ENCODE results near the gene PCDHA6. TPM values are rescaled to one million over a fixed set of nuclear protein-coding genes. Genes with fewer than 3 reads are reported as not detected.

Gene PCDHA6
- total RNA-seq, 2 donors from 2014 or later, result 0.22 to 0.31 TPM

Other genes starting within 250 kb of the PCDHA6 start
- gene CD14, start 194.8 kb upstream of the PCDHA6 start, total RNA-seq, result 10 to 100 TPM; 35.5 to 65.7 TPM
- 10 to 100 TPM; 11.4 to 16.1 TPM for gene TMCO6, start 188.5 kb upstream of the PCDHA6 start, total RNA-seq
- 10 to 100 TPM; 88.1 to 89.3 TPM for gene NDUFA2, start 180.3 kb upstream of the PCDHA6 start, total RNA-seq
- gene IK, start 180.1 kb upstream of the PCDHA6 start, total RNA-seq, result 10 to 100 TPM; 60.4 to 77.4 TPM
- 10 to 100 TPM; 38.2 to 46.3 TPM for gene WDR55, start 163.1 kb upstream of the PCDHA6 start, total RNA-seq
- 1 to 10 TPM in 1 of 2 donors, under 1 TPM in 1; 0.78 to 1.0 TPM for gene DND1, start 154.4 kb upstream of the PCDHA6 start, total RNA-seq
- gene HARS1, start 136.6 kb upstream of the PCDHA6 start, total RNA-seq, result 10 to 100 TPM; 48.6 to 53.7 TPM
- 10 to 100 TPM; 37.6 to 38.9 TPM for gene HARS2, start 136.5 kb upstream of the PCDHA6 start, total RNA-seq
- 10 to 100 TPM; 41.4 to 49.9 TPM for gene ZMAT2, start 127.5 kb upstream of the PCDHA6 start, total RNA-seq
- not detected for gene PCDHA1, start 41.8 kb upstream of the PCDHA6 start, total RNA-seq
- gene PCDHA2, start 33.1 kb upstream of the PCDHA6 start, total RNA-seq, result not detected
- gene PCDHA3, start 26.9 kb upstream of the PCDHA6 start, total RNA-seq, result under 1 TPM; 0.06 to 0.28 TPM
- gene PCDHA4, start 20.9 kb upstream of the PCDHA6 start, total RNA-seq, result 1 to 10 TPM in 1 of 2 donors, under 1 TPM in 1; 0.39 to 1.1 TPM
- gene PCDHA5, start 6.3 kb upstream of the PCDHA6 start, total RNA-seq, result under 1 TPM; 0.06 to 0.09 TPM
- under 1 TPM; 0.17 to 0.27 TPM for gene PCDHA7, start 6.3 kb downstream of the PCDHA6 start, total RNA-seq
- gene PCDHA8, start 13.2 kb downstream of the PCDHA6 start, total RNA-seq, result not detected
- under 1 TPM; 0.08 to 0.15 TPM for gene PCDHA9, start 20.4 kb downstream of the PCDHA6 start, total RNA-seq
- gene PCDHA10, start 27.9 kb downstream of the PCDHA6 start, total RNA-seq, result under 1 TPM; 0.20 to 0.24 TPM
- gene PCDHA11, start 41.0 kb downstream of the PCDHA6 start, total RNA-seq, result under 1 TPM; 0.08 to 0.09 TPM
- under 1 TPM; 0.08 to 0.18 TPM for gene PCDHA12, start 47.3 kb downstream of the PCDHA6 start, total RNA-seq
- under 1 TPM in 1 of 2 donors, not detected in 1; 0.12 TPM for gene PCDHA13, start 54.2 kb downstream of the PCDHA6 start, total RNA-seq
- under 1 TPM; 0.15 to 0.28 TPM for gene PCDHAC1, start 98.3 kb downstream of the PCDHA6 start, total RNA-seq
- gene PCDHAC2, start 138.5 kb downstream of the PCDHA6 start, total RNA-seq, result under 1 TPM; 0.47 to 0.58 TPM
- gene PCDHB1, start 223.4 kb downstream of the PCDHA6 start, total RNA-seq, result not detected

All from left colon (tissue), 2 donors.